Gastroesophageal sphincter (tissue), 4 donors: ENCODE measurements around the gene LIMA1. TPM values are rescaled to one million over a fixed set of nuclear protein-coding genes. Genes with fewer than 3 reads are reported as not detected.

Experiments
- ATAC-seq: fragments of 150-250 bp; one replicate; pipeline ENCODE4 v1.9.1; 2016; ENCODE audit warnings: mild to moderate bottlenecking, moderate library complexity
- H3K27ac ChIP-seq, 4 donors: fragments of 200-600 bp; sonication (generic) in 3 of 4; 1 replicate in 3 of 4; 2 replicates in 1 of 4; pipeline ENCODE4 v1.5.1; 2016 to 2019
- H3K27me3 ChIP-seq: fragments of 200-600 bp; sonication (generic); one replicate; pipeline ENCODE4 v1.5.1; 2019
- H3K36me3 ChIP-seq, 2 donors: fragments of 200-600 bp; sonication (generic); one replicate each; pipeline ENCODE4 v1.5.1; 2019; ENCODE audit warnings: control low read depth in 1 of 2
- H3K4me1 ChIP-seq, 3 donors: fragments of 200-600 bp; sonication (generic); 1 replicate in 2 of 3; 2 replicates in 1 of 3; pipeline ENCODE4 v1.5.1; 2016 to 2019; ENCODE audit warnings: control low read depth in 2 of 3
- H3K4me3 ChIP-seq, 2 donors: fragments of 200-600 bp; sonication (generic); one replicate each; pipeline ENCODE4 v1.5.1; 2019; ENCODE audit warnings: mild to moderate bottlenecking in 1 of 2, moderate library complexity in 1 of 2
- H3K9me3 ChIP-seq, 3 donors: fragments of 200-600 bp; sonication (generic); one replicate each; pipeline ENCODE4 v1.5.1; 2017 to 2019; ENCODE audit warnings: control low read depth in 2 of 3
- CTCF ChIP-seq, 4 experiments: fragments of 200-600 bp in 2 of 4; fragments of 450-650 bp in 2 of 4; sonication (generic) in 1 of 4; IDR thresholded peaks; one replicate each; pipeline ENCODE4 v1.5.1; 2017 to 2019; ENCODE audit warnings: antibody characterized with exemption in 4 of 4, mild to moderate bottlenecking in 2 of 4, moderate library complexity in 2 of 4
- EP300 ChIP-seq: sonication (generic); formaldehyde crosslinking; IDR thresholded peaks from one replicate; pipeline ENCODE4 v1.6.1; 2017; ENCODE audit warnings: antibody characterized with exemption, mild to moderate bottlenecking
- POLR2A ChIP-seq, 2 donors: fragments of 450-650 bp; IDR thresholded peaks; one replicate each; pipeline ENCODE4 v1.6.1; 2017; ENCODE audit warnings: antibody characterized with exemption in 2 of 2, mild to moderate bottlenecking in 2 of 2, moderate library complexity in 1 of 2
- POLR2AphosphoS5 ChIP-seq: sonication (generic); formaldehyde crosslinking; IDR thresholded peaks from one replicate; pipeline ENCODE4 v1.6.1; 2017; ENCODE audit warnings: antibody characterized with exemption
- WGBS, 2 donors: methylation state at CpG; one replicate each; pipeline ENCODE4 v1.1.5; 2018; ENCODE audit warnings: low coverage in 1 of 2; 5-methylcytosine and 5-hydroxymethylcytosine counted together
- total RNA-seq, 4 donors: library from RNA; depleted of rRNA; stranded (reverse); fragments of >200 nt; gene quantifications; one replicate each; pipeline ENCODE4 v1.1.0, GENCODE V29; 2016

The LIMA1 gene
- total RNA-seq, 4 donors from 2014 or later = 27.6 to 91.3 (median 64.6) TPM

DNA sequence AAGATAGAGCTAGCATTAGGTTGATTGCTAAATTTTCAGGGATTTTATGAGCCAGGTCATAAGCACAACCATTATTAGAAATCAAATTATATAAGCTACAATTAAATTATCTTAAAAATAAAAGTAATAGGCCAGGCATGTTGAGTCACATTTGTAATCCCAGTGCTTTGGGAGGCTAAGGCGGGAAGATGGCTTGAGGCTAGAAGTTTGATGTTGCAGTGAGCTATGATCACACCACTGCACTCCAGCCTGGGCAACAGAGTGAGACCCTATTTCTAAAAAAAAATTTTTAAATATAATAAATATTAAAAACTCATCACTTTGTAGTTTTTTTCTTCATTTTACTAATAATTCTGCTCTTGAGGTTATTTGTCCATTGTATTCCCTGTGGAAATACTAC is 1.9 kb upstream of the LIMA1 start:
- Histone ChIP-seq H3K9me3 (no peaks in the 10 kb centered on the region), H3K27me3 (no peaks in the 10 kb centered on the region), H3K36me3 (no peaks in the 10 kb centered on the region), H3K27ac (no peak overlapping the region), H3K4me3 (no peak overlapping the region), H3K4me1 (peaks cover 0 to 24% (median 0%) of the 10 kb centered on the region in 3 donors)
- WGBS, 2 donors = 100% methylated on average over 1 of the region's 1 CpG
- no peak for TF ChIP-seq CTCF (IDR thresholded peaks at IDR 0.05)
- ATAC-seq = no peak

DNA sequence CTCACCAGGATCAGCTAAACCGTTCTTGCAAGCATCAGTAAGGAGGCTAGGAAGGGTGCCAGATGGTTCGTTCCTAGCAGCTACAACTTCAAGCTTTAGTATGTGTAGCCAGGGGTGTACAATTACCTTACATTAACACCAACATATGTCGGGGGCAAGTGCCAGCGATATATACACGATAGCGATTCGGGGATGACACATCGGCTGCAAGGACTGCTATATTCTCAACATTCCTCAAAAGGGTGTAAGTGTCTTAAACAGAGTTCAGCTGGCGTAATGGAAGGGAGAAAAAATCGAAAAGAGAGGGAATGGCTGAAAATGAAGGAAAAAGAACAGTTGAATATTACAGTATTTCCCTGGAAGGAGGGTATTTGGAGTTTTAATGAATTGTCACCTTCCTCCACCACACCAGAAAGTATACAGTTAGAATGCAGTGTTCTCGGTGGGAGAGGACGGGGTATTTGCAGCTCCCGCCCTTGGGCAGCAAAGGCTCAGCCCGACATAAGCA is 545 bp downstream of the LIMA1 start:
- 0 to 6% methylated on average over 6 to 13 of the region's 14 CpGs for WGBS, 2 donors
- H3K27me3 ChIP-seq = no peaks in the 10 kb centered on the region
- H3K9me3 ChIP-seq = no peaks in the 10 kb centered on the region
- peak overlapping the region; percentile 90 to 92 for H3K4me3 ChIP-seq
- peak overlapping the region; percentile 41 to 88 (median 84) for H3K27ac ChIP-seq
- H3K36me3 ChIP-seq = no peaks in the 10 kb centered on the region
- peak; percentile 56 for ATAC-seq
- H3K4me1 ChIP-seq = peaks cover 0 to 24% (median 0%) of the 10 kb centered on the region in 3 donors
- TF ChIP-seq EP300 = no peak
- no peak for TF ChIP-seq POLR2A (IDR thresholded peaks at IDR 0.05)
- TF ChIP-seq CTCF (IDR thresholded peaks at IDR 0.05) = no peak
- TF ChIP-seq POLR2AphosphoS5 = no peak

DNA sequence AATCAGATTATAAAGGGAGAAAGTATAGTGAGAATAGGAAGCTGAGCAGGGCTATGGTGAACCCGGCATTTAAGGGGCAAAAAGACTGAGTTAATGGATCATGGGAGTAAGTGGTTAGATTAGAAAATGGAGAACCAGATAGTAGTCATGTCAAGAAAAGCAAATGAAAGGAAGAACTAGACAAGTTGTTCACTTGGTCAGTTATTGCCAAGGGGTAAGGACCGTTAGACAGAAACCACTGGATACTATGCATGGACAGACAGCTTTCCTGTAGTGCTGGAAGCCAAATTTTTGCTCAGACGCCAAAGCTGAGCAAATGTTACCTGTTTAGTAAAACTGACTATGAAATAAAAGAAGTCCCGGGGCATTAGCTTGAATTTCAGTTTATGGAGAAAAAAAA is 3.8 kb downstream of the LIMA1 start:
- no peaks in the 10 kb centered on the region for H3K27me3 ChIP-seq
- no peaks in the 10 kb centered on the region for H3K9me3 ChIP-seq
- 84 to 91% methylated on average over 4 of the region's 4 CpGs for WGBS, 2 donors
- no peak for ATAC-seq
- H3K4me1 ChIP-seq = peaks cover 0 to 40% (median 0%) of the 10 kb centered on the region in 3 donors
- no peak for TF ChIP-seq EP300
- TF ChIP-seq POLR2A (IDR thresholded peaks at IDR 0.05) = no peak
- no peak for TF ChIP-seq CTCF (IDR thresholded peaks at IDR 0.05)
- no peak for TF ChIP-seq POLR2AphosphoS5
- H3K4me3 ChIP-seq = no peak overlapping the region
- H3K27ac ChIP-seq = no peak overlapping the region
- no peaks in the 10 kb centered on the region for H3K36me3 ChIP-seq

DNA sequence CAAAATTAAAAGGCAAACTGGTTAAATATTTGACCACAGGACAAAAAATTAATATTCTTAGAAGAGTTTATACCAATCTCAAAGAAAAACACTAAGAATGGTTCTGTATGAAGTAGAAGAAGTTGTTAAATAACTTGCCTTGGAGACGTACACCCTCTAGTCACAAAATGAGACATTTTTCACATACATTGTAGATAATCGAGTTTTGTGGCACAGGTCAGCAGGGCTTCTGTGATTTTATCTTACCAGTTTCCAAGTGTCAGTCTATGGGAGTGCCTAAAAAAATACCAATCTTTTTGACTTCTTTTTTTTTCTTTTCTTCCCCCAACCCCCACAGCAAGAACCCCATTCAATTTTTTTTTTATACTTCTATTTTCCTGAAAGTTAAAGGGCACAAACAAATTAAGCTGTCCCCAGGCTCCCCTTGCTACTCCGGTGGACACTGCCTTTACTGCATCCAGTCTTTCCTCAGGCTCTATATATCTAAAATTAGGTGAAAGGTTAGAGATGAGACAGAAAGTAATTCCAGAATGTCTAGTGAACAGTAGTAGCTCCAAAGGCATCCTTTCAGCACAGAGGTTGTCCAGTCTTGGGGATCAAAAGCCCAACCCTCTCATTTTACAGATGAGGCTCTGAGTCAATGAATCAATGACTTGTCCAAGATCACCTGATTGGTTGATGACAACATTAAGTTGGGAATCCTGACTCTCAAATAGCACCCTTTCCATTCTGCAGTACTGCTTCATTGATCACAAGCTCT is 6.2 kb downstream of the LIMA1 start:
- WGBS, 2 donors = 76 to 84% methylated on average over 3 of the region's 3 CpGs
- Histone ChIP-seq H3K36me3 (no peaks in the 10 kb centered on the region), H3K4me1 (peaks cover 0 to 46% (median 3%) of the 10 kb centered on the region in 3 donors), H3K27me3 (no peaks in the 10 kb centered on the region), H3K27ac (peak overlapping the region in 2 of 4 donors; percentile 3 to 33), H3K9me3 (no peaks in the 10 kb centered on the region), H3K4me3 (no peak overlapping the region)
- TF ChIP-seq POLR2A (IDR thresholded peaks at IDR 0.05) (no peak), POLR2AphosphoS5 (no peak), EP300 (no peak), CTCF (IDR thresholded peaks at IDR 0.05) (no peak)
- ATAC-seq = no peak

- no peaks in the 10 kb centered on the region for H3K27me3 ChIP-seq
- H3K36me3 ChIP-seq = no peaks in the 10 kb centered on the region
- H3K9me3 ChIP-seq = no peaks in the 10 kb centered on the region
- H3K27ac ChIP-seq = peak overlapping the region in 2 of 4 donors; percentile 33 to 40
- TF ChIP-seq EP300 (no peak), POLR2A (IDR thresholded peaks at IDR 0.05) (no peak), POLR2AphosphoS5 (no peak), CTCF (IDR thresholded peaks at IDR 0.05) (no peak)
- 92 to 93% methylated on average over 2 of the region's 2 CpGs for WGBS, 2 donors
- H3K4me1 ChIP-seq = peaks cover 0 to 51% (median 3%) of the 10 kb centered on the region in 3 donors
- no peak overlapping the region for H3K4me3 ChIP-seq
- ATAC-seq = no peak
Observed at GRCh38 chr12:50276068-50276467, 7.3 kb downstream of the LIMA1 start.
